Measurements from ENCODE around the gene KRTCAP2. TPM values are rescaled to one million over a fixed set of nuclear protein-coding genes. Genes with fewer than 3 reads are reported as not detected.

Gene KRTCAP2
- total RNA-seq, 1 donor from 2014 or later, result 74.6 TPM

GRCh38 chr1:155123801-155124200 is 49.3 kb downstream of the KRTCAP2 start:
- DNase-seq (ENCODE audit: low spot score in 2 of 2), result no peak
- FAIRE-seq, result no peak

DNA sequence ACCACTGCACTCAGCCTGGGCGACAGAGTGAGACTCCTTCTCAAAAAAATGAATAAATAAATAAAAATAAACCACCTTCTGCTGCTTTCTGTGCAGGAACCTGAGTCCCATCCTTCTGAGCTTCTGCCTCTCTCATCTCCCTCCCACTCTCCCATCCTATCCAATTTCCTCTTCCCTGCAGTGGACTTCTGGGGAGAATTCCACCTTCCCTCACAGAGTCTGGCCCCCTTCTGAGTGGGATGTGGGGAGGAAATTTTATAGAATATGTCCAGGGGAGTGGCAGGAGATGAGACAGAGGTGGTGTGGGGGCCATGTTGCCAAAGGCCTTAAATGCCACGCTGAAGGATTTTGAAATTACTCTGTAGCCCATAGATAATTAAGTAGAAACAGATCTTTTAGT is 50.8 kb downstream of the KRTCAP2 start:
- no peak for FAIRE-seq
- DNase-seq (ENCODE audit: low spot score in 2 of 2), result no peak

DNA sequence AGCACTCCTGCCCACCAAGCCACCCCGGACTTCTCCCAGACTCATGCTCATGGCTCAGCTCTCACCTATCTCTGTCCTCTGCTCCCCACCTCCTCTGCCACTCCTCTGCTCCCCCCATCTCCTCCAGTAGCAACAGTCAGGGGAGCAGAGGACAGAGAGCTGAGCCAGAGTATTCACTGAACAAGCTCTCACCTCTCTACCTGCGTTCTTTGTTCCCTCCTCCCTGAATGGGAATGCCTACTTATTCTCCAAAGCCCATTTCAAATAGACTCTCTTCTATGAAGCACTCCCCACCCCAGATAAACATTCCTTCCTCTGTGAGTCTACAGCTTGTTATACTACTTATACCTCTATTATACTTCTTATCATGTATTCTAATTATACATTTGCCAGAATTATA is 51.9 kb downstream of the KRTCAP2 start:
- no peak for DNase-seq (ENCODE audit: low spot score in 2 of 2)
- FAIRE-seq, result no peak

DNA sequence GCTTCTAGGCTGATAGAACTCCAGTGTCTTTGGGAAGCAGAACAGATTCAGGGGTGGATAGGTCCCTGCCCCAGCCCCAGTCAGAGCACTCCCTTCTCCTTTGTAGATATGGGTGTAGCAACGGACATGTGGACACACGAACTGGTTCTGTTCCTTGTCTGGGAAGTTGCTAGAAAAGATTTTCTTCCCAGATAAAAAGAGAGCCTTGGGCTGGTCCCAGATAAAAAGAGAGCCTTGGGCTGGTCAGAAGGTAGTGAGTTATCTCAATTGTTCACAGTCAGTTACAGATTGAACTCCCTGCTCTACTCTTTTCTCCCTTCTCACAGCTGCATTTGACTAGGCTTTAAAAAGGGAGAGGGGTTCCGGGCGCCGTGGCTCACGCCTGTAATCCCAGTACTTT is 52.9 kb downstream of the KRTCAP2 start:
- FAIRE-seq (no peak), DNase-seq (ENCODE audit: low spot score in 2 of 2) (no peak)

Small RNA genes within 50 kb of the gene (small RNA-seq; reads per million reads assigned to genes)
- gene HMGN2P18, result not detected
- gene RF00019, result not detected

Other genes starting within 250 kb of the KRTCAP2 start
- gene PMVK, start 236.6 kb downstream of the KRTCAP2 start, total RNA-seq, result 10.2 TPM
- gene PBXIP1, start 217.2 kb downstream of the KRTCAP2 start, total RNA-seq, result 15.1 TPM
- 9.4 TPM for gene PYGO2, start 211.5 kb downstream of the KRTCAP2 start, total RNA-seq
- 6.9 TPM for gene SHC1, start 202.6 kb downstream of the KRTCAP2 start, total RNA-seq
- 12.6 TPM for gene CKS1B, start 198.6 kb downstream of the KRTCAP2 start, total RNA-seq
- gene FLAD1, start 190.0 kb downstream of the KRTCAP2 start, total RNA-seq, result 17.9 TPM
- 1.2 TPM for gene LENEP, start 179.7 kb downstream of the KRTCAP2 start, total RNA-seq
- 0.82 TPM for gene ZBTB7B, start 170.5 kb downstream of the KRTCAP2 start, total RNA-seq
- under 0.01 TPM for gene DCST2, start 139.5 kb downstream of the KRTCAP2 start, total RNA-seq
- gene DCST1, start 139.5 kb downstream of the KRTCAP2 start, total RNA-seq, result not detected
- 11.8 TPM for gene ADAM15, start 122.0 kb downstream of the KRTCAP2 start, total RNA-seq
- gene EFNA4, start 109.6 kb downstream of the KRTCAP2 start, total RNA-seq, result 0.82 TPM
- gene EFNA3, start 94.5 kb downstream of the KRTCAP2 start, total RNA-seq, result 9.8 TPM
- 4.1 TPM for gene EFNA1, start 45.4 kb downstream of the KRTCAP2 start, total RNA-seq
- 4.9 TPM for gene SLC50A1, start 37.5 kb downstream of the KRTCAP2 start, total RNA-seq
- 15.1 TPM for gene DPM3, start 32.8 kb downstream of the KRTCAP2 start, total RNA-seq
- 21.2 TPM for gene TRIM46, start 545 bp upstream of the KRTCAP2 start, total RNA-seq
- gene THBS3, start 34.6 kb upstream of the KRTCAP2 start, total RNA-seq, result 7.7 TPM
- 13.9 TPM for gene MTX1, start 35.4 kb upstream of the KRTCAP2 start, total RNA-seq
- 2.9 TPM for gene ENTREP3, start 82.2 kb upstream of the KRTCAP2 start, total RNA-seq
- gene SCAMP3, start 89.1 kb upstream of the KRTCAP2 start, total RNA-seq, result 19.2 TPM
- gene CLK2, start 100.2 kb upstream of the KRTCAP2 start, total RNA-seq, result 25.3 TPM
- gene HCN3, start 104.2 kb upstream of the KRTCAP2 start, total RNA-seq, result 11.8 TPM
- gene PKLR, start 128.1 kb upstream of the KRTCAP2 start, total RNA-seq, result not detected
- gene FDPS, start 135.6 kb upstream of the KRTCAP2 start, total RNA-seq, result 132 TPM
- 44.8 TPM for gene RUSC1, start 147.6 kb upstream of the KRTCAP2 start, total RNA-seq

All from frontal cortex (tissue), 4 donors.